ENCODE measurements around the gene ANGEL1. TPM values are rescaled to one million over a fixed set of nuclear protein-coding genes. Genes with fewer than 3 reads are reported as not detected.

ANGEL1 gene
- total RNA-seq (5.1 and 6.6 TPM in 2 replicates), polyA plus RNA-seq (7.0 and 8.4 TPM in 2 replicates), polyA minus RNA-seq (ENCODE audit: low replicate concordance) (28.7 and 82.8 TPM in 2 replicates)
- 3.8 and 4.2 TPM in 2 replicates for polyA plus RNA-seq (2012)

- no peaks in the 10 kb centered on the region for H3K9me3 ChIP-seq (ENCODE audit: control insufficient read depth, insufficient read depth, low read depth, low read length)
- H3K36me3 ChIP-seq (ENCODE audit: control insufficient read depth, insufficient read depth, low read length) = peaks cover 1% of the 10 kb centered on the region
- H3K27me3 ChIP-seq (ENCODE audit: control insufficient read depth, insufficient read depth, low read length) = peaks cover 4% of the 10 kb centered on the region
- H3K9ac ChIP-seq (ENCODE audit: insufficient read depth, low read length) = peak within 1 kb of the TSS; percentile 62
- H4K20me1 ChIP-seq (ENCODE audit: control insufficient read depth, extremely low read depth, insufficient read depth, low read length) = no peaks in the 10 kb centered on the region
- peak; percentile 92 to 93 for DNase-seq (ENCODE audit: low read depth in 2 of 2)
- no peaks in the 10 kb centered on the region for H3K4me1 ChIP-seq (ENCODE audit: control insufficient read depth, extremely low read depth, insufficient read depth, low read length)
- H2AFZ ChIP-seq (ENCODE audit: low read length) = peak within 1 kb of the TSS; percentile 81
- H3K79me2 ChIP-seq (ENCODE audit: control insufficient read depth, insufficient read depth, low read length) = no peaks in the 10 kb centered on the region
- peak within 1 kb of the TSS; percentile 90 for H3K4me2 ChIP-seq (ENCODE audit: extremely low read depth, insufficient read depth, low read length)
- H3K4me3 ChIP-seq (replicated peaks in 1 of 4; ENCODE audit: control extremely low read depth in 1 of 4, insufficient read depth in 1 of 4, low read depth in 3 of 4, low read length in 4 of 4) = peak within 1 kb of the TSS; percentile 67 to 85 (median 76)
- peak within 1 kb of the TSS; percentile 45 for H3K27ac ChIP-seq (ENCODE audit: insufficient read depth, low read length)
- TF ChIP-seq EZH2 (IDR thresholded peaks at IDR 0.05; ENCODE audit: low read length, missing control alignments) (no peak), CTCF (conservative IDR thresholded peaks at IDR 0.05 in 1 of 2, IDR thresholded peaks at IDR 0.05 in 1 of 2; ENCODE audit: low read depth in 1 of 2, low read length in 2 of 2) (no peak)
These were observed at the start of gene ANGEL1 for GRCh38 chr14:76812422-76813383. TSS of gene ANGEL1 (minus strand) at chr14:76812882. CDS start at chr14:76812827, 55 bp downstream.

DNA sequence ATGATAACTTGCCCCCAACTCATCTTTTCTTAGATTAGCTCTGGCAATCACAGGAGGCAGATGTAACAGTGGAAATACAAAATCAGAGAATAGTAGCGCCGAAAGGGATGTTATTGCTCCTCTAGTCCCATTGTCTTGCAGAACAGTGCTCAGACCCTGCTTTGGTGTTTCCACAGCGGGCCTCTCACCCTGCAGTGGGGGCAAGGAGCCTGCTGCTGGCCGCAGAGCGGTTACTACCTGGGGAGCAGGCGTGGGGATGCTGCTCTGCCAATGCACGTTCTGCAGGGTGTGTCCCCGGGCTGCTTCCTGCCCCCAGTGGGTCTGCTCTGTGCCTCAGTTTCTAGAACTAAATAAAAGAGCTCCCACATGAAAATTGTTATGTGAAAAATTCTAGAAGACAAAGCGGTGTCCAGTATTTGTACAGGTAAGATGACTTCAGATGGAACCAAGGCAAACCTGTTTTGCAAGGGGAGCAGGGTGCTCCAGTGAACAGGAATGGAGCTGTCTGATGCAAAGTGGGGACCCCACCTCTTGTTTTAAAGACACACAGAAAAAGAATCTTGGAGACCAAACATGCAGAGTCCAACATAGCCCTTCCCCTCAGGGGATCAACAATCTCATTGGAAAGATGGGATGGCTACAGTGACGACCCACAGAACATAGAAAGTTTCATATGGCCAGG is 49.0 kb upstream of the ANGEL1 start:
- Histone ChIP-seq H3K9ac (ENCODE audit: insufficient read depth, low read length) (no peak overlapping the region), H3K36me3 (ENCODE audit: control insufficient read depth, insufficient read depth, low read length) (no peaks in the 10 kb centered on the region), H3K4me2 (ENCODE audit: extremely low read depth, insufficient read depth, low read length) (no peak overlapping the region), H3K79me2 (ENCODE audit: control insufficient read depth, insufficient read depth, low read length) (no peaks in the 10 kb centered on the region), H3K4me1 (ENCODE audit: control insufficient read depth, extremely low read depth, insufficient read depth, low read length) (no peaks in the 10 kb centered on the region), H4K20me1 (ENCODE audit: control insufficient read depth, extremely low read depth, insufficient read depth, low read length) (no peaks in the 10 kb centered on the region), H3K27ac (ENCODE audit: insufficient read depth, low read length) (no peak overlapping the region), H3K27me3 (ENCODE audit: control insufficient read depth, insufficient read depth, low read length) (peaks cover 26% of the 10 kb centered on the region), H2AFZ (ENCODE audit: low read length) (no peak overlapping the region), H3K4me3 (replicated peaks in 1 of 4; ENCODE audit: control extremely low read depth in 1 of 4, insufficient read depth in 1 of 4, low read depth in 3 of 4, low read length in 4 of 4) (no peak overlapping the region), H3K9me3 (ENCODE audit: control insufficient read depth, insufficient read depth, low read depth, low read length) (no peaks in the 10 kb centered on the region)
- DNase-seq (ENCODE audit: low read depth in 2 of 2) = no peak
- TF ChIP-seq CTCF (conservative IDR thresholded peaks at IDR 0.05 in 1 of 2, IDR thresholded peaks at IDR 0.05 in 1 of 2; ENCODE audit: low read depth in 1 of 2, low read length in 2 of 2) = no peak
- no peak for TF ChIP-seq EZH2 (IDR thresholded peaks at IDR 0.05; ENCODE audit: low read length, missing control alignments)

- DNase-seq (ENCODE audit: low read depth in 2 of 2) = no peak
- Histone ChIP-seq H3K36me3 (ENCODE audit: control insufficient read depth, insufficient read depth, low read length) (no peaks in the 10 kb centered on the region), H4K20me1 (ENCODE audit: control insufficient read depth, extremely low read depth, insufficient read depth, low read length) (no peaks in the 10 kb centered on the region), H3K27ac (ENCODE audit: insufficient read depth, low read length) (no peak overlapping the region), H2AFZ (ENCODE audit: low read length) (no peak overlapping the region), H3K4me1 (ENCODE audit: control insufficient read depth, extremely low read depth, insufficient read depth, low read length) (no peaks in the 10 kb centered on the region), H3K9ac (ENCODE audit: insufficient read depth, low read length) (no peak overlapping the region), H3K79me2 (ENCODE audit: control insufficient read depth, insufficient read depth, low read length) (no peaks in the 10 kb centered on the region), H3K4me2 (ENCODE audit: extremely low read depth, insufficient read depth, low read length) (no peak overlapping the region), H3K27me3 (ENCODE audit: control insufficient read depth, insufficient read depth, low read length) (peaks cover 17% of the 10 kb centered on the region), H3K9me3 (ENCODE audit: control insufficient read depth, insufficient read depth, low read depth, low read length) (no peaks in the 10 kb centered on the region), H3K4me3 (replicated peaks in 1 of 4; ENCODE audit: control extremely low read depth in 1 of 4, insufficient read depth in 1 of 4, low read depth in 3 of 4, low read length in 4 of 4) (no peak overlapping the region)
- TF ChIP-seq CTCF (conservative IDR thresholded peaks at IDR 0.05 in 1 of 2, IDR thresholded peaks at IDR 0.05 in 1 of 2; ENCODE audit: low read depth in 1 of 2, low read length in 2 of 2) = no peak
- no peak for TF ChIP-seq EZH2 (IDR thresholded peaks at IDR 0.05; ENCODE audit: low read length, missing control alignments)
These were observed 44.1 kb upstream of the ANGEL1 start for GRCh38 chr14:76856769-76857168.
